Frontal cortex (tissue), 4 donors: ENCODE measurements around the gene UCHL3. TPM values are rescaled to one million over a fixed set of nuclear protein-coding genes. Genes with fewer than 3 reads are reported as not detected.

Experiments
- DNase-seq, 2 donors: peaks; one replicate each; pipeline ENCODE4 v3.0.0; 2012; ENCODE audit warnings: low spot score in 2 of 2
- FAIRE-seq: peaks from 2 replicates; lab custom pipeline; 2012; peaks lifted over from hg19 to GRCh38; lab: Jason Lieb, UNC
- total RNA-seq: library from RNA; depleted of rRNA; stranded (reverse); fragments of >200 nt; gene quantifications from one replicate; pipeline ENCODE4 v1.2.3, GENCODE V29; 2014
- donor health status: control.
- donor health status: control.
- donor health status: control.

Gene UCHL3
- total RNA-seq, 1 donor from 2014 or later = 45.2 TPM

DNA sequence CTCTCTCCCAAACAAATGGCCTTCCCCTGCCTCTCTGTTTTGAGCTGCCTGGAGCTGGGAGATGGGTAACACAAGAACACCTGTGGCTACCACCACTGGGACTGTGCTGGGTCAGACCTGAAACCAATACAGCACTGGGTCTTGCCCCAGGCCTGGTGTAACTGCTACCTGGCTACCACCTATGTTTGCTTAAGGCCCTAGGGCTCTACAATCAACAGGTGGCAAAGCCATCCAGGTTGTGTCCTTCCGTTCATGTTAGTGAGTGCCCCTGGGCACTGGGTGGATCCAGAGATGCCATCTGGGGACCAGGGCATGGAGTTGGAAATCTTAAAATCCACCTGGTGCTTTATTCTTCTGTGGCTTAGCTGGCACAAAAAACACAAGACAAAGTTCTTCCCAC lies 67.6 kb downstream of the UCHL3 start:
- DNase-seq (no peak), FAIRE-seq (no peak)

DNA sequence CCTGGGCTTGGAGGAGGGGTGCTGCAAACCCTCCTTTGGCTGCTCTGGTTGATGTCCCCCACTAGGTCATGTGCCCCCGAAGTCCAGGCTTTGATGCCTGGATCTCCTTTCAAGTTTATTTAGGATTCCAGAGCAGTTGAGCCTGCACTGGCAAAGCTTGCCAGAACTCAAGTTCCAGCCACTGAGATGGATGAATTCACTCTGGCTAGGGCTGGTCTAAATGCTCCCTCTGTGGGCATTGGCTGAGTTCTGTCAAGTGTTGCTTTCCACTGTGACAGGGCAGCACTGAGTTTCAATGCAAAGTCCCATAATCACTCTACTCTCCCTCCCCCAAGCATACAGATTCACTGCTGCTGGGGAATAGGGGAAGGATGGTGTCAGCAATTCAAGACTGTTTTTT lies 68.7 kb downstream of the UCHL3 start:
- no peak for DNase-seq
- FAIRE-seq = no peak

DNA sequence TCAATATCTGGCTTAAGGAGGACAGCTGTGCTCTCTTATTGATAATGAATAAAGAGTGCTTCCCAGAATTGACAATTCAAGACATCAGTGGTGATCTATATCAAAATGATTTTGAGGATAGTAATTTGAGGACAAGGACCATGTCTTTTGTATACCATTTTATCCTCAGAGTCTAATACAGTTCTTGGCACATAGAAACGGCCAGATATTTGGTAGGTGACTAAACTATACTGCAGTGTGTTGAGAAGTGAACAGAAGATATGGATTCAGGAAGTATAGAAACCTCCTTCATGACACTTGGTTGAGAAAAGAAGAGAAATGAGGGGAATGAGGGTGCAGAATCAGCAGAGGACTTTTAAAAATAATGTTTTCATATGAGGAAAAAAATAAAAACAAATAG lies 70.4 kb downstream of the UCHL3 start:
- DNase-seq = no peak
- no peak for FAIRE-seq

DNA sequence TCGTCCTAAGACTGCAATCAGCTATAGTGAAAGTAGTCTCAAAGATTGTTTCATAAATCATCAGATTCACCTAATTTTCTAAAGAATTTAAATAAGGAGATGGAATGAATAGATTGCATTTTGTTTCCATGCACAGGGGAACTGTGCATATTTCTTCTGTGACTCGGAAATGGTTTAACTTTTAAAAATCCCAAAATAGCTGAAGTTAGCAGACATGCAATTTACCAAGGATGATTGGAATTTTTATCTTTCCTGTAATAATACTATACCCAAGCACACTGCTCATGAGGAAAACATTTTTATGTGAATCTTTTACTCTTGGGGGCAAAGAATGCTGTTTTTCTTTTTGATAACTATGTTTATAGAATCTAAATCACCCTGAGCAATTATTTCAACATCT lies 71.6 kb downstream of the UCHL3 start:
- DNase-seq (no peak), FAIRE-seq (no peak)

DNA sequence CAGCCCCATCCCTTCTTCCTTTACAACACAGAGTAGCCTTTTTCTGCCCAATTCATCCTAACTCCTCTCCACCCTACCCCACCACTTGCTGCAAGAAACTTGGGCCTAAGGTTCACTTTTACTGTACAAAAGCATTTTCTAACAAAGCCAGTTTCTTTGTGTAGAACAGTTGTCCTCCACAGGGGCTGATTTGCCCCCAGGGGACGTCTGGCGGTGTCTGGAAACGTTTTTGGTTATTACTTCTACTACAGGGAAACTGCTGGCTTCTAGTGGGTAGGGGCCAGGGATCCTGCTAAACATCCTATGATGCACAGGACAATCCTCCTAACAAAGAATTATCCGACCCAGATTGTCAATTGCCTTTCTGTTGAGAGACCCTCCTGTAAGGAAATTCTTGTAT lies 79.2 kb downstream of the UCHL3 start:
- DNase-seq (no peak), FAIRE-seq (no peak)

DNA sequence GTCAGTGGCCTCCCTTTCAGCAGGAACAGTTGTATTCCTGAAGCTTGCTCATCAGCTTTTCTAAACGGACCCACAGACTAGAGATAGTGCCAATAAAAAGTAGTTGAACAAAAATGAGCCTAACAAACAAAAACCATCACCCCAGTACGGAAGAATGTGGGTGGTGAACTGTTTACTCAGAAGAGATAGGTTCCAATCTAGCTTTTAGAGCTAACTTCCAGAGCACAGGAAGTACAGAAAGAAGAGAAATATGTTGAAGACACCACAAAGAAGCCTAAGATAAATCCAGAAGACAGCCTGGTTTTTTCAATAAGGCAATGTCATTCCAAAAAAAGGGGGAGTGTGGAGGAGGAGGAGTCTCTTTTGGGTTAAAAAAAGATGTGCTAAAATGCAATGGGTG lies 83.7 kb downstream of the UCHL3 start:
- FAIRE-seq (no peak), DNase-seq (no peak)

DNA sequence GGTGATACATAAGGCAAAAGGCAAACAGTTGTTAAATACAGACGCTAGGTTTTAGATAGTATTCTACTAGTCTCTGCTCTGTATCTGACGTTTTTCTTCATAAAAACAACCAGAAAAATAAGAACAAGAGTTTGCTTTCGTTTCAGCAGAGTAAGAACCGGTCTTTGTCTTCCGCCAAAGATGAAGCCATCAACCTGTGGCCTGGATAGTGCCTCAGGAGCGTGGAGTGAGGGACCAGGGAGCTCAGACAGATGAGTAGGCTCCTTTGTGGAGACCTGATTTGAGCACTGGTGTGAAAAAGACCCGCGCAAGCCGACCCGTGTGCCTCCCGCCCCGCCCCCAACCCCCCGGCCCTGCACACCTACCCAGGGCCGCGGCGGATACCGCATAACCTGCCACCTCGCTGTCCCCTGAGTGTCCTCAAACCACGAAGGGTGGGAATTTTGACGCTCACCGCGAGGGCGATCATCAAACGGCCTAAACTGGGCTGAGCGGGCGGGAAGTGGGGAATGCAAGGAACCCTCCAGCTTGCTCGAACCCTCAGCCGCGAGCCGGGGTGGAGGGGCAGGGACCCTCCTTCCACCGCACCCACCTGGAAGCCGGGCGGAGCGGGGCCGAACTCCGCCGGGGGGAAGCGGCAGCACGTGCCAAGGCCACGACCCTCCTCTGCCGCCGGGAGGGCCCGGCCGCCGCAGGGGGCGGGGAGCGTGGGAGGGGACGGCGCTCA lies 85.7 kb downstream of the UCHL3 start:
- no peak for FAIRE-seq

DNA sequence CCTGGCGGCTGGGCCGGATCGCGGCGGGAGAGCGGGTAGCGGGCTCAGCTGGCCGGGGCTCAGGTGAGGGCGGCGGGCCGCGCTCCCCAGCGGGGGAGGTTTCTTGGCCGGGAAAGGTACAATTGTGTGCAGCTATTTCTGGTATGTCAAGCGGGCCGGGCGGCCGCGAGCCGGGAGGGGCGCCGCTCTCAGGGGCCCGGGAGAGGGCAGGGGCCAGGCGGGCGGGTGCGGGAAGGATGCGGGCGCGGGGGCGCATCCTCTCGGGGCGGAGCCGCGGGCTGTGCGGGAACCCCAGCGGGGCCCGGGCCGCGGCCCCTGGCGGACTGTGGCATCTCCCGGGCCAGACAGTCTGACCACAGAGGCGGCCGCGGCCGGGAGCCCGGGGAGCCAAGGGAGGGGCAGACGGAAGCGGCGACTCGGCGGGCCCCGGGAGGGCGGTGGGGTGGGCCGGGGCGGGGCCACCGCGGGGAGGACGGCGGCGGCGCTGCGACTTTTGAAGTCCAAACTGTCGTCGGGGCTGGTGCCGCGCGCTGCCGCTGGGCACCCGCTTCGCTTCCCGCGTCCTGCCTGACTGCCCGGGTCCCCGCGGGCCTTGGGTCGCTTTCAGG lies 86.3 kb downstream of the UCHL3 start, which contains the start of gene LMO7:
TSS of gene LMO7 (plus strand) at position 503 of the 608 bp plus-strand sequence. CDS start 328 bp downstream, outside the sequence.
- FAIRE-seq (no peak), DNase-seq (peak; percentile 64 to 66)

More for the DNA sequence above, 85.7 kb downstream of the UCHL3 start:
- DNase-seq = peak in 1 of 2 donors; percentile 27

DNA sequence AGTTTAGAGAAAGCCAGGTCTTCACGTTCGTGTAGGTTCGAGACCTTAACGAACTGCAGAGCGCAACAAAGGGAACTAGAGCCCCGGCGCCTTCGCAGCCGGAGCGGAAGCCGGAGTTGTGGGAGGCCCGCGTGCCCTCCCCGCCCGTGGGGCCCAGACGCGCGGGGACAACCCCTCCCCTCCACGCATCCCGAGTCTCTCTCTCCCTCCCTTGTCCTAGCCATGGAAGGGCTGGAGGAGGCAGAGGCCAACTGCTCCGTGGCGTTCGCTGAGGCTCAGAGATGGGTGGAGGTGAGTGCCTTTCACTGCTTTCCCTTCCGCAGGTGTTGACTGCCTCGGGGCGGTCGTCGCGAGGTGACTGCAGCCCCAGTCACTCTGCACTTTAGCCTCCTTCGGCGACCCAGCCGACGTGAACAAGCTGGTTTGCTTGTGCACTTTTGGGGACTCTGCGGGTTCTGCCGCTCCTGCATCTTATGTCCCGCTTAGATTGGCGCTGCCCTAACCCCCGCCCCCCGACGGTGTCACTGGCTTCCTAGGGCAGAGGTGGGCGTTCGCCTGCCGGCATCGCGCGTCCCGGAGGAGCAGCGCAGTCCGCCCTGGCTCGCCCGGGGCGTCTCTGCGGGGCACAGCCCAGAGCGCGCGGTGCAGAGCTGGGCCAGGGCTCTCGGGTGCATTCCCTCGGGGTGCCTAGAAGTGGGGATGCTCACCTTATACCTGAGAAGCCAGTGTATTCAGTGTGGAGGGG lies 87.0 kb downstream of the UCHL3 start:
- FAIRE-seq (no peak), DNase-seq (peak; percentile 8 to 40)

DNA sequence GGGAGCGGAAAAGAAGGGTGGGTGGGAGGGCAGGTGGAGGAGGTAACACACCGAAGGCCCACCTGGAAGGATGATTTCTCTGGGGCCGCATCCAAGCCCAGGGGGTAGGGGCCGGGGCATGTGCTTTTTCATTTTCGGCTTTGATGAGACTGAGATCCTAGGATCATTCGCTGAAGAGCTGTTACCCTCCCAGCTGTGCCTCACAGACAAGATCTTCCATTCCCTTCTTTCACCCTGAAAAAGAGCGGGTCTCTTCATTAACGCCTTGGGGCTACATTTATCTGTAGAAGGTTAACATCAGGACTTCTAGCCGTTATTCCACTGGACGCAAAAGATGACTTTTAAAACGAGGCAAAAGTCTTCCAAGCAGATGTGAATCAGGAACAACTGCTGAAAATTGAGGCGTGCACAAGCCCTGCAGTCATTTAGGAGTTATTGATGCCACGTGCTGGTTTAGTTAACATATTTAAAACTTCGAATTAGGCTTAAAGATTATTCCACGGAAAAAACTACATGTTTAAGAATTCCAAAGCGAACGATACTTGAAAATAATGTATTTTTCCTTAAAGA lies 87.7 kb downstream of the UCHL3 start:
- DNase-seq = no peak

DNA sequence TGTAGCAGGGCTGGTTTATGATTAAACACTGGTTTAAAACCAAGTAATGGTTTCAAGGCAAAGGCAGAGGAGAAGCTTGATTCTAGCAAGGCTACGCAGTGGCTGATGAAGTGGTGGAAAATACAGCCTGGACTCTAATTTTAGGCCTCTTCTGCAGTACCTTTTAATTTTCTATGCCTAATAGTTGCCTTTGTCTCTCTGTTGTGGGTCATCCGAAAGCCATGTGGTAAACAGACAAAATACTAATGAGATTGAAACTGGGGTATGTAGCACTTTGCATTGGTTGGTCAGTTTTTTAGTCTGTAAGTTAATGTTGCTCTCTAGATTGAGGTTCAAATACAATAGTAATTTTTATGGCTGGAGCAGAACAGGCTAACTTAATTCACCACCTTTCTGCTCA lies 89.9 kb downstream of the UCHL3 start:
- no peak for FAIRE-seq
- no peak for DNase-seq

More for the DNA sequence above, 87.7 kb downstream of the UCHL3 start:
- FAIRE-seq = no peak

DNA sequence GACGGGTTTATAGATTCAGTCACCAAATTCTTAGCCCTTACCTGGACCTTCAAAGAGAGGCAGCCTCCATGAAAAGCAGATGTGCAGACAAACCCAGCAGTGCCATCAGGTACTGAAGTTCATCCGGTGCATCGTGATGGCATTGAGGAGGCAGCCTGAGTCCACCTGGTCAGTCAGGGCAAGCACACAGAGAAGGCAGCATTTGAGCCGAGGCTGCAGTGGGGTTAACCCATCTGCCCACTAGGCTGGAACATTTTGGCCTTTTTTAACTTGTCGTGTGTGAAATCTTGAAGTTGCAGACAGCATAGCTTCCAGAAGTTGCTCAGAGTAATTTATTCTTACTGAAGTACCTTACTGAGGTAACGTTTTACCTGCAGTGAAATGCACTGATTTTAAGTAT lies 91.4 kb downstream of the UCHL3 start:
- no peak for FAIRE-seq
- DNase-seq = no peak

DNA sequence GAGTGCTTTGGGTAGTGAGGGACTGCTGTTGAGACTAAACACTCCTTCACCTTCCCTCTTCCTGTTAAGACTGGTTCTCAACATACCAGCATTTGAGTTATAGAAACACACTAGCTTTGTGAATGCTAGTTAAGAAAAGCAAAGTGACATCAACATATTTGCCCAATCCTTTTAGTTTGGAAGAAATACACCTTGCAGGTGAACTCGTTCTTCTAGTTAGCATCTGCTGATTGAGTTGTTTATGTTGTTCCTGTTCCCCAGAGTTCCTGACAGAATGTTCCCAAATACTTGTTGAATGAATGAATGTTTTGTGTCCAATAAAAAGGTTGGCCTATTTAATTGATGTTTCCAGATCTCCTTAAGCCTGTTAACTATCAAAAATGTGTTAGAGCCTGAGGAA lies 93.6 kb downstream of the UCHL3 start:
- DNase-seq (no peak), FAIRE-seq (no peak)

DNA sequence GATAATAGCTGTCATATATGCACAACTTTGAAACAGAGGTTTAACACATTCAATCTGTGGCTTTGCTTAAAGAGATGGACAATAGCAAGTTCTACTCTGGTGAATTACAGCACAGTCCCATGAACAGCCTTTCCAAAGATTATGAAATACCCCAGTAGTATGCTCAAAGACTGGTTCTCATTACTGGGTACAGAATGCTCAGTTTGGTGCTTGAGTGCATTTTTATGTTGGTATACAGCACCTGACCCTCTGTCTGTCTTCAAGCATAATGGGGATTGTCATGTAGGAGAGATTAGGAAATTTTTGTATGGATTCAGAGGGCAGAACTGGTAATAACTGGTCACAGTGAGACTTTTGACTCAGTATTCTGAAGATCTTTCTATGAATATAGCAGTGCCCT lies 94.1 kb downstream of the UCHL3 start:
- DNase-seq = no peak
- FAIRE-seq = no peak

DNA sequence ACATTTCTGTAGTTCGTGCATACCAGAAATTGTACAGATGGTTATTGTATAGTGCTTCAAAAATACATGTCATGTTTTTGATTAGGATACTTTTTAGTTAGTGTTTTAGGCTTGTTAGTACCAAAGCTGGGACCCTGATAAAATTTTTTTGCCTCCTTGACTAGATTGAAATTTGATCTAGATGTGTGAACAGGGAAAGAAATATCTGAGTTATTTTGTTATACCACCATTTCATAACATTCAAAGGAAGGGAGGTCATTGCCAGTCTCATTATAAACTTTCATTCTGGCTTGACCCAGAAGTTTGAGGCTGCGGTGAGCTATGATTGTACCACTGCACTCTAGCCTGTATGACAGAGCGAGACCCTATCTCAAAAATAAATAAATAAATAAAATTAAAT lies 95.5 kb downstream of the UCHL3 start:
- no peak for DNase-seq
- no peak for FAIRE-seq

DNA sequence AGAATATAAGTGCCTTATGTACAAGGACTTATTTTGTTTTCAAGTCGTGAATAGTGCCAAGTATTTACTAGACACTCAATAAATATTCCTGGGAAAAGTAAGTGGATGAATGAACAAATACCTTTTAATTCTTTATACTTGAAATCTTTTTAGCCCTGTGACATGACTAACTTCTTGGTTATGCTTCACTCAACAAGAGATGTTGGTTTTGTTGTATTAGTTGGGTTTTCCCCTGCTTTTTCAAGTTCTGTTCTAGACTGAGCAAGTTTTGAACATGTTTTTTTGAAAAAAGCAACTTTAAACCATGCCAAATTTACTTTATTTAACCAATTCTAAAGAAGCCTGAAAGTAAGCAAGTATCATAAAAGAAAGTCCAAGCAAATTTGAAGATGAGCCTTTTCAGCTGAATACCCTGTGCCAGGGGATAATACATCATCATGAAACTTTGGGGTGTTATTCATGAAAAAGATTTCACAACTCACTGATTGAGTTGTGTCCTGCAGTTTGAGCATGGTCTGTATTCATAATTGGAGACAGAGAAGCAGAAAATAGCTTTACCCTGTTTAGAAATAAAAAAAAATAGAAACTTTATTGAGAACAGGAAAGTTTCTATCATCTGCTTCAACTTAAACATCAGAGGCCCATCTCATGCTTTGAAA lies 97.7 kb downstream of the UCHL3 start:
- DNase-seq (no peak), FAIRE-seq (no peak)

DNA sequence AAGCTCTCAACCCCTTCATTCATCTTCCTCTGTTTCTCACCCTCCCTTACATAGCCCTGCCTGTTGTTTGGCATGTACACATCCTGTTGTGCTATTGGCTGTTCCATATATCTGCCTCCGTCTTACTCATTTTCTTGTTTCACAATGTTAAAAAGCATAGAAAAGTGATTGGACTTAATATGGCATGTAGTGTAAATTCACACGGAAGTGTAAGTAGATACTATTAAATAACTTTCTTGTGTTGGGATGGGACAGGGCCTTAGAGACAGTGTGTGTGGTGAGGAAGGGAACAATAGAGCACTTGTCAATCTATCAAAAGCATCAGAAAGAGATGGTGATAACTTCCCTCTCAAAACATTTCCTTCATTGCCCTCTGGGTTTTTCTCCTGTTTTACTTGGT lies 98.9 kb downstream of the UCHL3 start:
- DNase-seq (no peak), FAIRE-seq (no peak)

DNA sequence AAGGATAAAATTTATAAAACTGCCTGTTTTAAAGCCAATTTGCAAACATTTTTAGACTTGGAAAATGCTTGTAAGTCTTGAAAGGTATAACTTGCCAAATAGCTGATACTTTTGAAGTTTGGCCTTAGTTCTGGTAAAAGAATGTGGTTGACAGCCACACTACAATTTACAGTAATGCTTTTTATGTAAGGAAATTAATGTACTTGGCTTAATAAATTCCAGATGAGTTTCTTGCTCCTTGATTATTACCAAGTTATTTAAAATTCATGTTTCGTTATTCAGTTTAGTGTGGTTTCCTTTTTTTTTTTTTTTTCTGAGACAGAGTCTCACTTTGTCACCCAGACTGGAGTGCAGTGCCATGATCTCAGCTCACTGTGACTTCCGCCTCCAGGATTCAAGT lies 101.4 kb downstream of the UCHL3 start:
- DNase-seq (no peak), FAIRE-seq (no peak)

DNA sequence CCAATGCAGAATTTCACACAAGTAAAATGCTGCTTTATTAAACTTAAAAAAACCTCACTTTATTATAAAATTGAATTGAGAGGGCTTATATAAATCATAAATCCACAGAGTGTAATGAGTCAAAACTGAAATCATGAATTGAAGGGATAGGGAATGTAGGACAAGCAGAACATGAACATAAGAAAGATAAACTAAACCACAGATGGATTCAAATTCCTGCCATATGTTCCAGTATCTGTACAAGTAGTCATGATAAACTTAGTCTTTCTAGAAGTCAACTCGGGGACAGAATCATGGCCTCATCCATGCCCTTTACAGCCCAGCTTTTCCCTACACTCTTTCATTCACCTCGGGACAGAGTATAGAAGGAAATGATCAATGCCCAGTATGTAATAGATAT lies 103.1 kb downstream of the UCHL3 start:
- FAIRE-seq = no peak
- no peak for DNase-seq
